Fibroblast of skin of left quadriceps (primary cell): ENCODE measurements around the gene CPPED1.
"Not testable (repeated sequence)": the region's sequence is repeated elsewhere in the genome, so short reads cannot be mapped to it uniquely, and the experiment has no call there.

ENCODE experiments used
- DNase-seq, 2 experiments: peaks; one replicate each; pipeline ENCODE4 v3.0.0-alpha.2; 2013; ENCODE audit warnings: low read depth in 2 of 2

Gene CPPED1

DNA sequence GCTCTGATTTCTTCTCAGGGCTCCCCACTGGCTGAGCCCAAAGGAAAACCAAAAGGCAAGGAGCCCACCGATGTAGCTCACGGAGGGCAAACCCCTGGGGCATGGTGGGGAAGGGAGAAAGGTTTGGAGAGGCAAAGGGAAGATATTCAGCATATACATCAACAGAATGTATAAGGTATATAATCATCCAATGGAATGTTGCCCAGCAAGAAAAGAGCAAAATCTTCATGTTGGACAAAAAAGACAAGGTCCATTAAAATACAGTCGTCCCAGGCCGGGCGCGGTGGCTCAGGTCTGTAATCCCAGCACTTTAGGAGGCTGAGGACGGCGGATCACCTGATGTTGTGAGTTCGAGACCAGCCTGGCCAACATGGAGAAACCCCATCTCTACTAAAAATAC, 1.6 kb downstream of the CPPED1 start:
- no peak for DNase-seq

DNA sequence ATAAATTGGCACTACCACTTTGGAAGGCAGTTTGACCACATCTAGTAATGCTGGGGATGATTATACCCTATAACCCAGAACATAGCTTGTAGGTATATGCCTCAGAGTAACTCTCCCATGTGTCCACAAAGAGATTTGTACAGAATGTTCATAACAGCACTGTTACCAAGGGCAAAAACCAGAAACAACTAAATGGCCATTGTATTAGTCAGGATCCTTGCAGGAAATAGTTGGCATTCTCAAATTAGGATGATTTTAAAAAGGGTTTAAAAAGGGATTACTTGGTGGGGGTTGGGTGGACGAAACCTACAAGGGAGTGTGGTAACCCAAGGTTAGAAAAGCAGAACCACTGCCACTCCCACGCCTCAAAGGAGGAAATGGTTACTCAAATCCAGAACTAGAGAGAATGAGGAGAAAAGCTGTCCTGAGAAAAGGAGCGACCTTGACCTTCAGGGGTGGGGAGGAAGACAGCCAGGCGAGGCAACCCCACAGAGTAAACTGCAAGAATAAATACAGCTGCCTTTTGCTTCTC, 2.1 kb downstream of the CPPED1 start:
- DNase-seq = peak; percentile 40 to 43

DNA sequence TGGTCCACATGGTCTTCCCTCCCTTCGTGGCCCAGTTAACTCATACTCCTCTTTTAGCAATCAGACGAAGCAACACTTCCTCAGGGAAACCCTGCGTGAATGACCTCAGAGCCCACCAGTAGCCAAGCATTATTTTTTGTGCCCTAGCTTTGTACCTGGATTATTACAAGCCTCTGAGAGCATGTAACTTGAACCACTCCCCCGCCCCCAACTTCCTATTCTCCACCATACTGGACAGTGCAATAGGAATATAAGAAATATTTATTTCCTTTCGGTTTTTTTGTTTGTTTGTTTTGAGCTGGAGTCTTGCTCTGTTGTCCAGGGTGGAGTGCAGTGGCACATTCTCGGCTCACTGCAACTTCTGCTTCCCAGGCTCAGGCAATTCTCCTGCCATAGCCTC, 2.9 kb downstream of the CPPED1 start:
- no peak for DNase-seq

DNA sequence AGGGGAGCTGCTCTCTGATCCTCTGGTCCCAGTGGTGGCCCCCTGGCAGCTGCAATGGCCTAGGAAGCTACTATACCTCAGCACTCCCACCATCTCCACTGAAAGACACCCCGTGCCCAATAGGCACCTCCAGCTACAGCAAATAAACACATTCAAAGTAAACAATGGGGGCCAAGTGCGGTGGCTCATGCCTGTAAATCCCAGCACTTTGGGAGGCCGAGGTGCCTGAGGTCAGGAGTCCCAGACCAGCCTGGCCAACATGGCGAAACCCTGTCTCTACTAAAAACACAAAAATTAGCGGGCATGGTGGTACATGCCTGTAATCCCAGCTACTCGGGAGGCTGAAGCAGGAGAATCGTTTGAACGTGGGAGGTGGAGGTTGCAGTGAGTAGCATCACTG, 3.7 kb downstream of the CPPED1 start:
- not testable (repeated sequence) for DNase-seq

DNA sequence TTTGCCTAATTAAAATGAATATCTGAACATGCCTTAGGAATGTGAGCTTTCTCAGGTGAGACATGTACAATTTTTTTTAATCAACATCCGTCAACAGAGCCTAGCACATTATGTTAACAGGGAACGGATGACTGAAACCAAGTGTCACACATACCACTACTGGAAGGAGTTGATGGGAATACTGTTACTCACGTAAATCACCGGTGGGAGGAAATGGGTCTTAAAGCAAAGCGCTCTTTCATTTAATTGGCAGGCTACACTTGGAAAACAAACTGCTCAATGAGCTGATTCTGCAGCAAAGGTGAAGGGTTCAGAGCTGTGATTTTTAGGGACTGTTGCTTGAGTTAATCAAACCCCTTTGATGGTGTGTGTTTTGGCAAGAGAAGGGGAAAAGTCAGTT, 4.8 kb downstream of the CPPED1 start:
- no peak for DNase-seq

DNA sequence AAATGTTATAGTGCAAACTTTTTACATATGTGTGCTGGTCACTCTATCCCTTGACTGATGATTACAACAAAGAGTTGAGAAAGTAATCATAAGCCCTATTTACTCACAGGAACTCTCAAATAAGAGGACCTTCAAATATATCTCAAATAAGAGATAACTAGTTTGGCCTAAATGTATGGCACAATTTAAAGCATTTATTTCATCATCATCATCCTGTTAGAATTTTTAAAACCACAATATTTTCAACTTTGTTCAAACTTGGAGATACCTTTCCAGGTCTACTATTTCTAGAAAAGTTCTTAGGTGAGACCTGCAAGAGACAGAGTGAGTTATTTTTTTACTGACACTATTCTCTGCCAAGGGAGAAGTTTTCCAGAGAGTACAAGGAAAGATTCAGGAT, 5.5 kb downstream of the CPPED1 start:
- no peak for DNase-seq

DNA sequence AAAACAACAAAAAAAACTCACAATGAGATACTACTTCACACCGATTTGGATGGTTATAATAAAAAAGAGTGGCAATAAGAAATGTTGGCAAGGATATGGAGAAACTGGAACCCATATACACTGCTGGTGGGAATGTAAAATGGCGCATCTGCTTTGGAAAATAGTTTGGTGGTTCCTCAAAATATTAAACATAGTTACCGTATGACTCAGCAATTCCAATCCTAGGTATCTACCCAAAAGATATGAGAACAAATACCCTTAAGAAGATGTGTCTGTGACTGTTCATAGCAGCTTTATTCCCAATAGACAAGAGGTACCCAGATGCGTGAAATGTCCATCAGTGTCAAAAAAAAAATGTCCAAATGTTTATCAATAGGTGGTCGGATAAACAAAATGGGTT, 7.2 kb downstream of the CPPED1 start:
- DNase-seq = no peak

DNA sequence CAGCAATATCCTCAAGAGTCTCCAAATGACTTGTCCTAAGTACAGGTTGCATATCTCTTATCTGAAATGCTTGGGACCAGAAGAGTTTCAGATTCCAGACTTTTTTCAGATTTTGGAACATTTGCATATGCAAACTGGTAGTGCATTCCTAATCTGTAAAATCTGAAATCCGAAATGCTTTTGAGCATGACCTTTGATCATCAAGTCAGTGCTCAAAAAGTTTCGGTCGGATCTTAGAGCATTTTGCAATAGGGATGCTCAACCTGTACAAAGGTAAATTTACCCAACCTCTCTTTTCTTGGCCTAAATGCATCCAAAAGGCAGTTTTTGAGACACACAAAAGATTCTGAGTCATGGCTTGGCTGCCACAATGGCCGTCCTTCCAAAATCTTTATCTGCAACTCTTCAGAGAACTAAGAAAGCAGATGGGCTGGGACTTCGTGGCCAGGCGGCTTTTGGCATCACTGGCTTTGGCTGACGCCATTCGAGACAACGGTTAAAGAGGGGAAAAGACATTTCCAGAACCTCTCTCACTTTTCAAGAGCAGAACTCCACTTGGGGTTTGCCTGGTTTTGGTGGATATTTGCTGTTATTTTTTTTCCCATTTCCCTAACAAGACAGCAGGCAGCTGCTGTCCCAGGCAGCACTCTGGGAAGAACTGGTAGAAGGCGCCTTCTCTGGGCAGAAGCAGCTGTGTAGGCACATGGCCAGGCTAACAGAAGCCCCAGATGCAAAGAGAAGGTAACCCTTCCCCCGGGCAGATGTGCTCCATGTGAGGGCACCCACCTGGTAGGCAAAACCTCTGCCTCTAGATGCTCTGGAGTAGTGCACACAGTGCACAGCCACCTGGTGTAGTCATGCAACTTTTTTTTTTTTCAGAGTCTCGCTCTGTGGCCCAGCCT, 8.9 kb downstream of the CPPED1 start:
- no peak for DNase-seq

DNA sequence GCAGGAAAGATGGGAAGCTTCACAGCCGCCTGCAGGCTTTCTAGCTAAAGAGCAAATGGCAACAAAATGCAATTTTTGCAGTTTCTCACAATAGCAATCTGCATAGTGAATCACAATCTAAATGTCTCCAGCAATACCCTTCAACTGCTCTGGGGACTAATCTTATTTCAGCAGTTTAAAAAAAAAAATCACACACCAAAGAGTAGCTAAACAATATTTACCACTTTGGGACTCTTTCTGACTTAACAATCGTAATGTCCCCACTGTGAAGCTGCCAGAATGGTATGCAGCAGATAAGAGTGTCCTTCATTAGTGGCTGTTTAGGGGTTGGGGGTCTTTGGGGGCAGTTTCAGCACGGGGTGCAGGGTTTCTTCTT, 9.8 kb downstream of the CPPED1 start:
- no peak for DNase-seq

DNA sequence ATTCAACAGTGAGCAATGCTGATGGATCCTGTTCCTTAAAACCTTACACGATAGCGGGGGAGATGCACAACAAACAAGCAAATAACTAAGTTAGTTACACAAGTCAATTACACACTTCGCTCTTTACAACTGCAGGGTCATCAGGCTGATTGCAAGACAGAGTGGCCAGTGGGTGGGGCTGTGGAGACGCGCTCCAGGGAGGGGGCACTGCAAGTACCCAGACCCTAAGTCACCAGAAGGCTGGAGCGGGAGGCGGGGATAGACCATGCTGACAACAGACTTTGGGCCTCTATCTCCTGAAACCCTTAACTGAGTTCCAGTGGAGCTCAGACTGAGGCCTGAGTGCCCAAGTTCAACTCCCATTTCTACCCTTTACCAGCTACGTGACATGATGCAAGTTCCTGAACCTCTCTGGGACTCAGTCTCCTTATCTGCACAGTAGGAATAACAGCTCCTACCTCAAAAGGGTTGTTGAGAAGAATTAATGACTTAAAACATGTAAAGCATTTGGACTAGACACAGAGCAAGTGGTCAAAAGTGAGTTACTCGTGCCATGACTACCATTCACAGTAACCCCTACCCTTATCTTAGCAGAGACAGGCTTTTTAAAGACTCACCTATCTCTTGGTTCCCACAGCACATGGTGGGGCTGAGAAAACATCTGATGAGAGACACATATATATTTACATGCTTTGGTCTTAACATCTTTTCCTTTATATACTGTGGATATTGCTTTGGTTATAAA, 10.4 kb downstream of the CPPED1 start:
- no peak for DNase-seq

DNA sequence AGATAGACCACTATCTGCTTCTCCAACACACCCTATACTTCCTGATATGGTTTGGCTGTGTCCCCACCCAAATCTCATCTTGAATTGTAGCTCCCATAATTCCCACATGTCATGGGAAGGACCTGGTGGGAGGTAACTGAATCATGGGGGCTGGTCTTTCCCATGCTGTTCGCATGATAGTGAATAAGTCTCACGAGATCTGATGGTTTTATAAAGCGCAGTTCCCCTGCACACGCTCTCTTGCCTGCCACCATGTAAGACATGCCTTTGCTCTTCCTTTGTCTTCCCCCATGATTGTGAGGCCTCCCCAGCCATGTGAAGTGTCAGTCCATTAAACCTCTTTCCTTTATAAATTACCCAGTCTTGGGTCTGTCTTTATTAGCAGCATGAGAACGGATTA, 11.2 kb downstream of the CPPED1 start:
- DNase-seq = not testable (repeated sequence)

DNA sequence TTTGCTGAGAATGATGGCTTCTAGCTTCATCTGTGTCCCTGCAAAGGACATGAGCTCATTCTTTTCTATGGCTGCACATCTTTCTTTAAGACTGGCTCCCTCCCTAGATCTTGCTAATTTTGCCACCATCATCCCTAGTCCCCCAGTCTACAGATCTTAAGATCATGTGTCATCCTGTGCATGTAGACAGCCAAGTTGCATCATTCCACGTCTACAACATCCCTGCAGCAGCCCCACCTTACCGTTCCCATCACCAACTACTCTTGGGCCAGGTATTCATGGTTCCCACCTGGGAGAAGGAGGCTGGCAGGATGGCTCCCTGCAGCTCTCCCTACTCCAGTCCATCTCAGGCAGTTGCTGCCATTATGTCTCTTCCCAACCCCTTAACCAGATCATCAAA, 12.3 kb downstream of the CPPED1 start:
- no peak for DNase-seq

DNA sequence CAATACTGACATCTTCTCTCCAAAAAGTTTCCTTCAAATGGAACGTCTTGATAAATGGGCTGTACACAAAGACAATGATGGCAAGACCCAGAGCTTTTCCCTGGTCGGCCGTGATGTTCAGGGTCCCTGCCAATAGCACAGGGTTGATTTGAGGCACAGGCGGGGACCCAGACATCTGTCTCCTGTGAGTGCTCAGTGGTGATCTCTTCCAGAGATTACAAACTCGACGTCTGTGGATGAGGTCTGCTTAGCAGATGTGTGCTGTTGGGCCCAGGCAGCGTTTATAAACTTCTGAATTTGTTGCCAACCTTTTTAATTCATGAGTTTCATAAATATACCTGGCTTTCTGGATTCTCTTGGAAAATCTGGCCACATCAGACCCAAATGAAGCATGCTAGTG, 14.9 kb downstream of the CPPED1 start:
- no peak for DNase-seq

DNA sequence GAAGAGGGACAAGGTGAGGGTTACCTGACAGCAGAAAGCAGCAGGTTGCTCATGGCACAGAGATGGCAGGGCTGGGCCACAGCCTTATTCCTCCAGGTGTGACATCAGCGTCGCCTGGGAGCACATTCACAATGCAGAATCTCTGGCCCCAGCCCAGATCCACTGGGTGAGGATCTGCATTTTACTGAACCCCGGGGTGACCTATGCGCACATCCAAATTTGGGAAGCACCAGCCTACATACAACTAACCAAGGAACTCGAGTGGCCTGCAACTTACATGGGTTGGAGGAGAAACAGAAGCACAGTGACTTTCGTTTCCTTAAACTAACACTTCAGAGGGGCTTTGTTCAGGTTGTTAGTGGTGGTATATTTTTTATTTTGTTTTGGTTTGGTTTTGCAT, 17.6 kb downstream of the CPPED1 start:
- DNase-seq = no peak

DNA sequence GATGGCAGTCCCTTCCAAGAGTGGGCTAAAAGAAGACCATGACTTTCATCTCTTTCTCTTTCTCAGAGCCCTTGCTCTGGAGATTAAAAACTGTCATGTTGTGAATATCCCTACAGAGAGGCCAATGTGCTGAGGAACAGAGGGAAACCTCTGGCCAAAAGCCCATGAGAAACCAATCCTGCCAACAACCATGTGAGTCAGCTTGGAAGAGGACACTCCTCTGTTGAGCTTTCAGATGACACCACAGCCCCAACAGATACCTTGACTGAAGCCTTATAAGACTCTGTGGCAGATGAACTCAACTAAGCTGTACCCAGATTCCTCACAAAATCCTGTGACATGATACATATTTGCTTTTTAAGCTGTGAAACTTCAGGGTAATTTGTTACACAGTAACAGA, 19.6 kb downstream of the CPPED1 start:
- DNase-seq = no peak

DNA sequence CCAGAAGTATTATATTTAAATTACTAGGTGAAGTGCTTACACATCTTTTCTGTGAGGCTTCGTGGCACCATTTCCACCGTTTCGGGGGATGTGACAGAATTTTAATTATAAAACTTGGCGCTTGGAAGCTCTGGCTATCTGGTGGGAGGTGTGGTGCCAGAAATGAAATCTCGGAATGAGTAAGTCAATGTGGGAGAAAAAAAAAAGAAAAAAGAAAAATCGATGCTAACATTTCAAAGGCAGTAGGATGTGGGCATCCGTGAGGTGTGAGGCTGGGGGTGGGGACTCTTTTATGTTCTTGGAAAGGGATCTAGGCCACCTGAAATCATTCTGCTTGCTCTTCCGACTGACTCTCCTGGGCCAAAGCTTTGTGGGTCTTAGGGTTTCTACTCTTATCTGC, 21.9 kb downstream of the CPPED1 start:
- no peak for DNase-seq

DNA sequence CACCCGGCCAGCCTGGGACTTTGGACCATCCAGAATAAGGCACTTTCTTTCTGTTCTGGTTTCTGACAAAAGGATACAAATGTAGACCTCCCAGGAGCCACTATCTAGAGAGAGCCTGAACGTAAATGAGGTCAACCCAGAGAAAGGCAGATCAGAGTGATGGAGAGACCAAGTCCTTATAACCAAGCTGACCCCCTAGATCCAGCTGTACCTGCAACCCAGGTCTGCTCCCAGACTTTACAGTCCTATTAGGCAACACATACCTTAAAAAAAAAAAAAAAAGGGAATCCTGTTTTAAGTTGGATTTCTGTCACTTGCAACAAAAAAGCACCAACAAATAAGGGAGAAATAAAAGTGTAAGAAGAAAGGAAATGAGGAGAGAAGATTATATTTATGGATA, 23.2 kb downstream of the CPPED1 start:
- DNase-seq = no peak

DNA sequence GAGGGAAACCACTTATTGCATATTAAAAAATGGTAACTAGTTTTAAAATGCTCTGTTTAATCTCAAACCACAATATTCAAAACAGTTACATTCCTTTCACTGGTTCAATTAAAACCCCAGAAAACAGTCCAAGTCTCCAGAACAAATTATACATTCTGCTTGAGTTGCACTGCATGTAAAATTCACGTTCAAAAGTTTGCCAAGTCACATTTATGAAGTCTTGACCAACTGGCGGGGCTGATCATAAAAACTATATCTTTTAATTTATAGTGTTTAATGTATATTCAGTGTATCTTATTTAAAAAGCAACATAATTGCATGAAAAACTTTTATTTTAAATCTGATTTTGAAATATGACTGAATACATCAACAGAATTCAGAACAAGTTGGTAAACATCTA, 25.0 kb downstream of the CPPED1 start:
- DNase-seq = no peak

DNA sequence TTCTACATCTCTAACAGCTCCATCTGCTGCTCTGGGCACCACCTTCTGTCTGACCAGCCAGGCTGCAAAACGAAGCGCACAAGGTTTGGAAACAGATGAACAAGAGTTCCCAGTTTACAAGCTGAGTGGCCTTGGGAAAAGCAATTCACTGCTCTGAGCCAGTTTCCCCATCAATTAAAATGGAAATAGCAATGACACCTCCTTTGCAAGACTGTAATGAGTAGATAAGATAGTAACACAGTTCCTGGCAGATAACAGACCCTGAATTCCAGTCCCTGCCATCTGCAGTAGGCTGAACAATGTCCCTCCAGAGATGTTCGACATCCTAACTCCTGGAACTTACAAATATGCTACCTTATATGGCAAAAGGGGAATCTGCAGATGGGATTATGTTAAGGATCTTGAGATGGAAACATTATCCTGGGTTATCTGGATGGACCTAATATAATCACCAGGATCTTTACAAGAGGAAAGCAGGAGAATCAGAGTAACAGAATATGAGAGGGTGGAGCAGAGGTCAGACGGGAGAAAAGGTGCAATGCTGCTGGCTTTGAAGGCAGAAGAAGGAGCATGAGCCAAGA, 27.9 kb downstream of the CPPED1 start:
- DNase-seq = no peak

DNA sequence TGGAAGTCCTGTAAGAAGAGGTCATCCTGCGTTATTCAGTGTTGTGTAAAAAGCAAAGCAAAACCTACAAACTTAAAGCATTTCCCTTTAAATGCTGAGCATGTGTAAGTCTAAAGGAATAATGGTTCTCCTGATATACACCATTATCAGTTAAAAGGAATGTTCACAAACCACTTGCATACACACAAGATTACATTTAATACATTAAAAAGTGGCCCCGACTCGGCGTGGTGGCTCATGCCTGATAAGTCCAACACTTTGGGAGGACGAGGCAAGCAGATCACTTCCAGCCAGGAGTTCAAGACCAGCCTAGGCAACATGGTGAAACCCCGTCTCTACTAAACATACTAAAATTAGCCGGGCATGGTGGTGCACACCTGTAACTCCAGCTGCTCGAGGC, 30.5 kb downstream of the CPPED1 start:
- DNase-seq = no peak

DNA sequence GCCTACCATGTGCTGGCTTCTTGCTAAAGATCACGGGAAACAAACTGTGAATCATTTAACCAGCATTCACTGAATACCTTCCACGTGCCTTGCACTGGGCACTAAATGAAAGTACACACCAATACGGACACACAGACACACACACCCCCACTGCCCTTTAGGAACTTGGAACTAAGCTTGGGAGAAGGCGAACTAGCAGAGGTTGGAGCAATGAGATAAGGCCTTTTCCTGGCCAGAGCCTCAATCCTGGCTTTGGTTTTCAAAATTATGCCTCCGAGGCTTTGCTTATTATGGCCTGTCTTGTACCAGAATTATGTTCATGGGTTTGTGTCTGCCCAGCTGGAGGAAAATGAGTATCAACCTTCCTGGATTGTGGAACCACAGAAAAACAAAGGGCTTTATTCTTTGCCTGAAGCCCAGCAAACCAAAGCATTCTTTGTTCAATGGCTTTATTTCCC, 32.3 kb downstream of the CPPED1 start:
- no peak for DNase-seq

DNA sequence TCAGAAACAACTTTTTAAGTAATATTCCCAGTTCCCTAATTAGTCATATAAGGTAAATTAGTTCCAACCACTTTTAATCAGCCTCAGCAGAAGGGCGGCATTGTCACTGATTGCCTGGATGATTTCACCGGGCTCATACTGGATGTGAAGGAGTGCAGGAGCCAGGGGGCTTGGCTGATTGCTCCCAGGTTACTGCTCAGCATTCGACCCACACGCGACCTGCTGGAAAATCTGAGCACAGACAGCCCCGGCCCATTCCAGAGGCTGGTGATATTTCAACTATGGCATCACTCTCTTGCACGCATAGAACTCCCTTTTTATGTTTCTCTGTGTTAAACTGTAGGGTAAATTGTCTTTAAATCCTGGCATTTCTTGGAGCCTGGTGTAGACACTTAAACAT, 34.2 kb downstream of the CPPED1 start:
- DNase-seq = no peak

DNA sequence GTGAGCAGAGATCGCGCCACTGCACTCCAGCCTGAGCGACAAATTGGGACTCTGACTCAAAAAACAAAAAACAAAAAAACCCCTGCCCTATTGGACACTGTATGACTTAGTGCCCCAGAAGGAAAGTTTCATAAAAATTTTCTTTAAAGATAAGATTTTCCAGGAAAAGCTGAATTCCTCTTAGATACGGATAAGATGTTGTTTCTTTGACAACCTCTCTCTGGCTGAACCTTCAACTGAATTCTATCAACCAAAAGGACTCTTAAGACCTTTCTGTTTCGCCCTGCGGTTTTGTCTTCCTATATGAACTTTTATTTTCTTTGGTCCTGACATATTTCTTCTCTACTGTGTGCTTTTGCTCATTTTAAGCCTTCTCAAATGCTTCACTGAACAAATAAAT, 35.8 kb downstream of the CPPED1 start:
- no peak for DNase-seq
